Transverse colon (tissue), 4 donors: ENCODE results near the gene BEST3. TPM values are rescaled to one million over a fixed set of nuclear protein-coding genes. Genes with fewer than 3 reads are reported as not detected.
"Not testable (repeated sequence)": the region's sequence is repeated elsewhere in the genome, so short reads cannot be mapped to it uniquely, and the experiment has no call there.

Experiments
- DNase-seq: peaks from one replicate; pipeline ENCODE4 v3.0.0-alpha.2; 2019
- H3K27ac ChIP-seq, 4 donors: fragments of 200-600 bp; sonication (generic); 2 replicates each; pipeline ENCODE4 v1.5.1; 2016 to 2018; ENCODE audit warnings: inconsistent platforms in 4 of 4
- H3K27me3 ChIP-seq: fragments of 200-600 bp; sonication (generic); 2 replicates; pipeline ENCODE4 v1.5.1; 2017; ENCODE audit warnings: inconsistent platforms
- H3K36me3 ChIP-seq, 4 donors: fragments of 200-600 bp; sonication (generic); 2 replicates each; pipeline ENCODE4 v1.5.1; 2017 to 2019; ENCODE audit warnings: inconsistent platforms in 4 of 4
- H3K4me1 ChIP-seq, 4 donors: fragments of 200-600 bp; sonication (generic); 2 replicates each; pipeline ENCODE4 v1.5.1; 2017 to 2020; ENCODE audit warnings: inconsistent platforms in 4 of 4
- H3K4me3 ChIP-seq, 4 donors: fragments of 200-600 bp; sonication (generic); 1 replicate in 1 of 4; 2 replicates in 3 of 4; pipeline versions ENCODE4 v1.5.1 to v1.6.1; 2017 to 2019; ENCODE audit warnings: inconsistent platforms in 4 of 4
- H3K9me3 ChIP-seq, 2 donors: fragments of 200-600 bp; sonication (generic); 2 replicates each; pipeline ENCODE4 v1.5.1; 2017 to 2019; ENCODE audit warnings: inconsistent platforms in 2 of 2
- EP300 ChIP-seq: sonication (generic); formaldehyde crosslinking; IDR thresholded peaks from one replicate; pipeline ENCODE4 v1.6.1; 2017; ENCODE audit warnings: antibody characterized with exemption, low read depth
- POLR2A ChIP-seq: fragments of 450-650 bp; IDR thresholded peaks from one replicate; pipeline ENCODE4 v1.6.1; 2016; ENCODE audit warnings: antibody characterized with exemption, mild to moderate bottlenecking, moderate library complexity
- POLR2AphosphoS5 ChIP-seq, 3 donors: sonication (generic); formaldehyde crosslinking; IDR thresholded peaks; one replicate each; pipeline ENCODE4 v1.6.1; 2016; ENCODE audit warnings: antibody characterized with exemption in 3 of 3
- WGBS, 2 donors: methylation state at CpG; one replicate each; pipeline ENCODE4 v1.1.5; 2018; ENCODE audit warnings: low coverage in 1 of 2; 5-methylcytosine and 5-hydroxymethylcytosine counted together
- in situ Hi-C, 4 donors: fragments of 200-750 bp; cut with MboI; loops; one replicate each; pipeline versions ENCODE4 v1.15.0 to v1.15.1; 2017; ENCODE audit warnings: low sequenced_read_pairs in 3 of 4, low pct_ligation_motif_present in 1 of 4, low pct_unique_long_range_greater_than_20kb in 1 of 4
- intact Hi-C: fragments of 100-400 bp; cut with DNase I; formaldehyde crosslinking; loops from one replicate; pipeline ENCODE4 v1.15.1; 2023; ENCODE audit warnings: low total_unique reads
- total RNA-seq, 4 donors: library from RNA; depleted of rRNA; stranded (reverse); fragments of >200 nt; gene quantifications; one replicate each; pipeline ENCODE4 v1.1.0, GENCODE V29; 2016
- TF ChIP-seq, protein P1 (sequence below), 5 experiments: fragments of 200-600 bp in 3 of 5; fragments of 450-650 bp in 2 of 5; sonication (generic) in 3 of 5; IDR thresholded peaks; 1 replicate in 2 of 5; 2 replicates in 3 of 5; pipeline ENCODE4 v1.5.1; 2016 to 2017; ENCODE audit warnings: antibody characterized with exemption in 5 of 5, inconsistent platforms in 3 of 5, mild to moderate bottlenecking in 2 of 5, moderate library complexity in 1 of 5

The BEST3 gene
- total RNA-seq, 4 donors from 2014 or later: not detected

GRCh38 chr12:69610729-69611128 lies 88.4 kb downstream of the BEST3 start, which contains the start of gene LRRC10:
Gene LRRC10, minus strand, starts transcription at chr12:69610907. Its CDS starts 69 bp downstream, at chr12:69610838.
- in situ Hi-C loops (no loop called here), intact Hi-C loops (no loop called here)
- Histone ChIP-seq H3K4me1 (no peaks in the 10 kb centered on the region), H3K4me3 (no peak within 1 kb of the TSS), H3K27me3 (no peaks in the 10 kb centered on the region), H3K9me3 (no peaks in the 10 kb centered on the region), H3K27ac (no peak within 1 kb of the TSS), H3K36me3 (no peaks in the 10 kb centered on the region)
- WGBS, 2 donors: 89 to 100% methylated on average over 4 to 11 of the region's 11 CpGs
- TF ChIP-seq EP300 (no peak), POLR2AphosphoS5 (IDR thresholded peaks at IDR 0.05) (no peak), POLR2A (no peak)
- TF ChIP-seq, protein P1, sequence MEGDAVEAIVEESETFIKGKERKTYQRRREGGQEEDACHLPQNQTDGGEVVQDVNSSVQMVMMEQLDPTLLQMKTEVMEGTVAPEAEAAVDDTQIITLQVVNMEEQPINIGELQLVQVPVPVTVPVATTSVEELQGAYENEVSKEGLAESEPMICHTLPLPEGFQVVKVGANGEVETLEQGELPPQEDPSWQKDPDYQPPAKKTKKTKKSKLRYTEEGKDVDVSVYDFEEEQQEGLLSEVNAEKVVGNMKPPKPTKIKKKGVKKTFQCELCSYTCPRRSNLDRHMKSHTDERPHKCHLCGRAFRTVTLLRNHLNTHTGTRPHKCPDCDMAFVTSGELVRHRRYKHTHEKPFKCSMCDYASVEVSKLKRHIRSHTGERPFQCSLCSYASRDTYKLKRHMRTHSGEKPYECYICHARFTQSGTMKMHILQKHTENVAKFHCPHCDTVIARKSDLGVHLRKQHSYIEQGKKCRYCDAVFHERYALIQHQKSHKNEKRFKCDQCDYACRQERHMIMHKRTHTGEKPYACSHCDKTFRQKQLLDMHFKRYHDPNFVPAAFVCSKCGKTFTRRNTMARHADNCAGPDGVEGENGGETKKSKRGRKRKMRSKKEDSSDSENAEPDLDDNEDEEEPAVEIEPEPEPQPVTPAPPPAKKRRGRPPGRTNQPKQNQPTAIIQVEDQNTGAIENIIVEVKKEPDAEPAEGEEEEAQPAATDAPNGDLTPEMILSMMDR (IDR thresholded peaks at IDR 0.05): no peak
- no peak for DNase-seq

DNA sequence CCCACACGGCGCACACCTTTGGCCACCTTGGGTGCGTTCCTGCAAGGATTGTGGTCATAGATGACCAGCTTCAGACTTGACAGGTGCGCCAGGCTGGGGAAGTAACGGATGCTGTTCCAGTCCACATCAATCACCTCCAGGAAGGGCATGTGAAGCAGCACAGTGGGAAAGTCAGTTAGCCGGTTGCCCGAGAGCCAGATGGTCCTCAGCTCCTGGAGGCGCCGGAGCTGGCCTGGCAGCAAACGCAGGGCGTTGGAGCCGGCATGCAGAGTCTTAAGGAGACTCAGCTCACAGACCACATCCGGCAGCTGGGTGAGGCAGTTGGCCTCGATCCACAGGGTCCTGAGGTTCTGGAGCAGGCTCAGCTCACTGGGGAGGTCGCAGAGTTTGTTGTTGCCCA lies 89.0 kb downstream of the BEST3 start:
- Histone ChIP-seq H3K9me3 (no peaks in the 10 kb centered on the region), H3K4me3 (no peak overlapping the region), H3K36me3 (no peaks in the 10 kb centered on the region), H3K4me1 (no peaks in the 10 kb centered on the region), H3K27ac (no peak overlapping the region), H3K27me3 (no peaks in the 10 kb centered on the region)
- DNase-seq: no peak
- in situ Hi-C loops: no loop called here
- TF ChIP-seq EP300: no peak
- TF ChIP-seq, protein P1 (IDR thresholded peaks at IDR 0.05): no peak
- TF ChIP-seq POLR2A: no peak
- TF ChIP-seq POLR2AphosphoS5 (IDR thresholded peaks at IDR 0.05): no peak
- intact Hi-C loops: no loop called here
- 92 to 100% methylated on average over 1 to 15 of the region's 15 CpGs for WGBS, 2 donors

DNA sequence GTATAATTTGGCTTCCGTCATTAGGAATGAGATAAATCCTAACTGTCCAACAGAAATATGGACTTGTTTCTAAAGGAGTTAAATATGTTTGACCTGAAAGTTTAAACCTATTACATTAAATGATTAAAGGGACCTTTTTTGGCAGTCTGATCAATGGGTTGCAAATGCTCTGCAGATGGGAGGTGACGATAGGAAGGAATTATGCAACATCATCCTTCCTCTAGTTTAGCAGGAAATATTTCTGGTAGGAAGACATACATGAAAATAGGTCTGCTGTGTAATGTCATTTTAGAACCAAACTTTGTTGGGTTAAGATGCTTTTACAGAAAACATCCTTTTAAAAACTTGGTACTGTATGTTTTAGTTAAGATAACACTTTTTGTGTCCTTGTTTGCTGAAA lies 91.0 kb downstream of the BEST3 start:
- Histone ChIP-seq H3K4me3 (no peak overlapping the region), H3K27ac (no peak overlapping the region), H3K36me3 (peaks cover 0 to 5% (median 0%) of the 10 kb centered on the region in 4 donors), H3K4me1 (no peaks in the 10 kb centered on the region), H3K27me3 (no peaks in the 10 kb centered on the region), H3K9me3 (no peaks in the 10 kb centered on the region)
- in situ Hi-C loops (no loop called here), intact Hi-C loops (no loop called here)
- 69 to 92% methylated on average over 2 of the region's 2 CpGs for WGBS, 2 donors
- TF ChIP-seq POLR2A (no peak), POLR2AphosphoS5 (IDR thresholded peaks at IDR 0.05) (no peak), EP300 (no peak)
- TF ChIP-seq, protein P1 (IDR thresholded peaks at IDR 0.05): no peak
- no peak for DNase-seq

- H3K4me1 ChIP-seq, H3K9me3 ChIP-seq, H3K27ac ChIP-seq, H3K27me3 ChIP-seq, H3K4me3 ChIP-seq, DNase-seq, in situ Hi-C loops, intact Hi-C loops: not testable (repeated sequence)
- 75 to 89% methylated on average over 2 of the region's 3 CpGs for WGBS, 2 donors
- peaks cover 0 to 36% (median 14%) of the 10 kb centered on the region in 4 donors for H3K36me3 ChIP-seq
These were observed 94.8 kb downstream of the BEST3 start for GRCh38 chr12:69604275-69604674.

Other genes with a start within 250 kb of the BEST3 start
- gene FRS2, start 228.9 kb downstream of the BEST3 start, total RNA-seq: 10 to 100 TPM; 16.7 to 48.6 (median 25.3) TPM
- gene CCT2, start 113.8 kb downstream of the BEST3 start, total RNA-seq: 10 to 100 TPM; 25.4 to 92.7 (median 46.9) TPM
- not detected for gene LRRC10, start 88.4 kb downstream of the BEST3 start, total RNA-seq
- 10 to 100 TPM; 24.1 to 38.4 (median 36.3) TPM for gene RAB3IP, start 39.6 kb upstream of the BEST3 start, total RNA-seq
- gene MYRFL, start 125.9 kb upstream of the BEST3 start, total RNA-seq: under 1 TPM in 2 of 4 donors, not detected in 2; 0.48 to 0.68 TPM